Transverse colon (tissue), 4 donors: ENCODE measurements around the gene DOCK2. TPM values are rescaled to one million over a fixed set of nuclear protein-coding genes. Genes with fewer than 3 reads are reported as not detected.
A peak's percentile ranks its signal among the peaks of the same experiment; 100 is the strongest.

Source experiments
- DNase-seq: peaks from one replicate; pipeline ENCODE4 v3.0.0-alpha.2; 2019
- H3K27ac ChIP-seq, 4 donors: fragments of 200-600 bp; sonication (generic); 2 replicates each; pipeline ENCODE4 v1.5.1; 2016 to 2018; ENCODE audit warnings: inconsistent platforms in 4 of 4
- H3K27me3 ChIP-seq: fragments of 200-600 bp; sonication (generic); 2 replicates; pipeline ENCODE4 v1.5.1; 2017; ENCODE audit warnings: inconsistent platforms
- H3K36me3 ChIP-seq, 4 donors: fragments of 200-600 bp; sonication (generic); 2 replicates each; pipeline ENCODE4 v1.5.1; 2017 to 2019; ENCODE audit warnings: inconsistent platforms in 4 of 4
- H3K4me1 ChIP-seq, 4 donors: fragments of 200-600 bp; sonication (generic); 2 replicates each; pipeline ENCODE4 v1.5.1; 2017 to 2020; ENCODE audit warnings: inconsistent platforms in 4 of 4
- H3K4me3 ChIP-seq, 4 donors: fragments of 200-600 bp; sonication (generic); 1 replicate in 1 of 4; 2 replicates in 3 of 4; pipeline versions ENCODE4 v1.5.1 to v1.6.1; 2017 to 2019; ENCODE audit warnings: inconsistent platforms in 4 of 4
- H3K9me3 ChIP-seq, 2 donors: fragments of 200-600 bp; sonication (generic); 2 replicates each; pipeline ENCODE4 v1.5.1; 2017 to 2019; ENCODE audit warnings: inconsistent platforms in 2 of 2
- EP300 ChIP-seq: sonication (generic); formaldehyde crosslinking; IDR thresholded peaks from one replicate; pipeline ENCODE4 v1.6.1; 2017; ENCODE audit warnings: antibody characterized with exemption, low read depth
- POLR2A ChIP-seq: fragments of 450-650 bp; IDR thresholded peaks from one replicate; pipeline ENCODE4 v1.6.1; 2016; ENCODE audit warnings: antibody characterized with exemption, mild to moderate bottlenecking, moderate library complexity
- POLR2AphosphoS5 ChIP-seq, 3 donors: sonication (generic); formaldehyde crosslinking; IDR thresholded peaks; one replicate each; pipeline ENCODE4 v1.6.1; 2016; ENCODE audit warnings: antibody characterized with exemption in 3 of 3
- WGBS, 2 donors: methylation state at CpG; one replicate each; pipeline ENCODE4 v1.1.5; 2018; ENCODE audit warnings: low coverage in 1 of 2; 5-methylcytosine and 5-hydroxymethylcytosine counted together
- in situ Hi-C, 4 donors: fragments of 200-750 bp; cut with MboI; loops; one replicate each; pipeline versions ENCODE4 v1.15.0 to v1.15.1; 2017; ENCODE audit warnings: low sequenced_read_pairs in 3 of 4, low pct_ligation_motif_present in 1 of 4, low pct_unique_long_range_greater_than_20kb in 1 of 4
- intact Hi-C: fragments of 100-400 bp; cut with DNase I; formaldehyde crosslinking; loops from one replicate; pipeline ENCODE4 v1.15.1; 2023; ENCODE audit warnings: low total_unique reads
- total RNA-seq, 4 donors: library from RNA; depleted of rRNA; stranded (reverse); fragments of >200 nt; gene quantifications; one replicate each; pipeline ENCODE4 v1.1.0, GENCODE V29; 2016
- TF ChIP-seq, protein P1 (sequence below), 5 experiments: fragments of 200-600 bp in 3 of 5; fragments of 450-650 bp in 2 of 5; sonication (generic) in 3 of 5; IDR thresholded peaks; 1 replicate in 2 of 5; 2 replicates in 3 of 5; pipeline ENCODE4 v1.5.1; 2016 to 2017; ENCODE audit warnings: antibody characterized with exemption in 5 of 5, inconsistent platforms in 3 of 5, mild to moderate bottlenecking in 2 of 5, moderate library complexity in 1 of 5

DOCK2 gene
- total RNA-seq, 4 donors from 2014 or later = 8.3 to 24.0 (median 14.3) TPM

DNA sequence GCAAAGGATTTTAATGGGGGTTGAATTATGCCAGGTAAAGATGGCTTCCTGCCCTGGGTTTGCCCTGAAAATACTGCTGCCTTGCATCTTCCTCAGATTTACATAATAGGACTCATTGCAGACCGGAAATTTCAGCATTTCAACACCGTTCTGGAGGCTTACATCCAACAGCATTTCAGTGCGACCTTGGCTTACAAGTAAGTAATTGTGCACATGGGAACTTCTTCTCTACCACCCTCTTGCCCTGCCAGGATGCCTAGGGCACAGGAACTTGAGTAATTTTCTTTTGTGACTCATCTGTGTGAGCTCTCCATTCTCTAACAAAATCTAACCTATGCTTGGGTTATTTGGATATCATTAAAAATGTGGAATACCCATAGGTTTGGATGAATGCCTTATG is 80.2 kb downstream of the DOCK2 start:
- no peaks in the 10 kb centered on the region for H3K9me3 ChIP-seq
- H3K27ac ChIP-seq = no peak overlapping the region
- H3K36me3 ChIP-seq = no peaks in the 10 kb centered on the region
- DNase-seq = no peak
- 40 to 91% methylated on average over 1 to 3 of the region's 3 CpGs for WGBS, 2 donors
- no peaks in the 10 kb centered on the region for H3K27me3 ChIP-seq
- intact Hi-C loops = no loop called here
- in situ Hi-C loops = no loop called here
- TF ChIP-seq EP300 = no peak
- TF ChIP-seq POLR2AphosphoS5 (IDR thresholded peaks at IDR 0.05) = no peak
- no peak for TF ChIP-seq POLR2A
- TF ChIP-seq, protein P1, sequence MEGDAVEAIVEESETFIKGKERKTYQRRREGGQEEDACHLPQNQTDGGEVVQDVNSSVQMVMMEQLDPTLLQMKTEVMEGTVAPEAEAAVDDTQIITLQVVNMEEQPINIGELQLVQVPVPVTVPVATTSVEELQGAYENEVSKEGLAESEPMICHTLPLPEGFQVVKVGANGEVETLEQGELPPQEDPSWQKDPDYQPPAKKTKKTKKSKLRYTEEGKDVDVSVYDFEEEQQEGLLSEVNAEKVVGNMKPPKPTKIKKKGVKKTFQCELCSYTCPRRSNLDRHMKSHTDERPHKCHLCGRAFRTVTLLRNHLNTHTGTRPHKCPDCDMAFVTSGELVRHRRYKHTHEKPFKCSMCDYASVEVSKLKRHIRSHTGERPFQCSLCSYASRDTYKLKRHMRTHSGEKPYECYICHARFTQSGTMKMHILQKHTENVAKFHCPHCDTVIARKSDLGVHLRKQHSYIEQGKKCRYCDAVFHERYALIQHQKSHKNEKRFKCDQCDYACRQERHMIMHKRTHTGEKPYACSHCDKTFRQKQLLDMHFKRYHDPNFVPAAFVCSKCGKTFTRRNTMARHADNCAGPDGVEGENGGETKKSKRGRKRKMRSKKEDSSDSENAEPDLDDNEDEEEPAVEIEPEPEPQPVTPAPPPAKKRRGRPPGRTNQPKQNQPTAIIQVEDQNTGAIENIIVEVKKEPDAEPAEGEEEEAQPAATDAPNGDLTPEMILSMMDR (IDR thresholded peaks at IDR 0.05) = no peak
- H3K4me1 ChIP-seq = no peaks in the 10 kb centered on the region
- H3K4me3 ChIP-seq = no peak overlapping the region

DNA sequence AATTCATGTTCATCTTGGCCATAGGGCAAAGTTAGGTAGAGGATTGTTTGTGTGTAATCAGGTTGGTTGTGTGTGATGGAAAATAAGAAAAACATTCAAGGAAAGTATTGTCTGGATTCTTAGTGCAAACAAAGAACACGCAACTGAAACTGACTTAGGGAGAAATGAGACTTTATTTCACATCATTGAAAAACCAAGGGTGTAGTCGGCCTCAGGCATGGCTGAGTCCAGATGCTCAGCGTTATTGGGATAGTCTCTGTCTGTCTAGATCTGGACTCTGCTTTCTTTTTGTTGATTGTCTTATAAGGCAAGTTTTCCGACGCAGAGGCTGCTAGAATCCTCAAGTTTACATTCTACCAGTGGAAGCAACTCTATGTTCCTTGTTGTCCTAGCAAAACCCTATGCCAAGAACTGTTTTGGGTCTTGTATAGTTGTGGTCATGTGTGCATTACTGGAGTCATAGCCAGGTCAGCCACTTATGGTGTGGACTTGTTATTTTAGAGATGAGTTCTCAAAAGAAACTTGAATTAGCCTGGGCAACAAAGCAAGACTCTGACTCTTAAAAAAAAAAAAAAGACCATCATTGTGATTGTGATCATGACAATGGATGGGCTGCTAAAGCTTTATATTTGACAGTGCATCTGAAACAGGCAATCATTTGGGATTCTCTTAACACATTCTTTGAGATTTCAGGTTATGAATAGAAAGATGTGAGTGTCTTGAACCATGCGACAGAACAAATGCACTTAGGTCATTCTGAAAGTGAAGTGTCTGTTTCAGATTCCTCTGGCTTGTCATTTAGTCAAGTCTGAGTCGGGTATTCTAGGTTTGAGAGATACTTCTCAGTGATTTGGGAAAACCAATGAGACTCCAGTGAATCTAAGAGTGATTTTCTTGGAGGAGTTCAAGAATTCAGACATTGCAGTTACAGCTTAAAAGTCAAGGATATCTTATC is 82.6 kb downstream of the DOCK2 start:
- no peak for DNase-seq
- intact Hi-C loops = no loop called here
- Histone ChIP-seq H3K27me3 (no peaks in the 10 kb centered on the region), H3K4me1 (no peaks in the 10 kb centered on the region), H3K4me3 (no peak overlapping the region), H3K9me3 (no peaks in the 10 kb centered on the region), H3K27ac (no peak overlapping the region), H3K36me3 (no peaks in the 10 kb centered on the region)
- no peak for TF ChIP-seq POLR2AphosphoS5 (IDR thresholded peaks at IDR 0.05)
- TF ChIP-seq, protein P1 (IDR thresholded peaks at IDR 0.05) = no peak
- no peak for TF ChIP-seq POLR2A
- TF ChIP-seq EP300 = no peak
- in situ Hi-C loops = no loop called here
- 64 to 70% methylated on average over 7 of the region's 7 CpGs for WGBS, 2 donors

DNA sequence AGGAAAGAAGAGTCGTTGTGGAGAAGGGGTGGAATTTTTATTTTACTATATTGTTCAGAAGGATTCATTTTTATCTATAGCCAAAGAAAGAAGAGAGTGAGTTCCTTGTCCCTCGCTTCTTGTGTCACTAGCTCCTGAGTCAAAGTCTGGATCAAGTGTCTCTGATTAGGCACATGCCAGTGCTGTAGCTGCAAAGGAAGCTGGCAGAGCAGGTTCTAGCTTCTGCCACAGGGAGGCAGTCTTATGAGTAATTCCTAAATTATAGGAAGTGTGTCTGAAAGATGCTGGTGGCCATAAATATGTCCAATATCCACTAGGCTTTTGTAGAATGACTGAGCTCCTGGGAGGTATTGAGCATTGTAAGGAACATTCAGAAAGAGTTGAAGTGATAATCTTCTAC is 84.7 kb downstream of the DOCK2 start:
- DNase-seq = no peak
- 95 to 100% methylated on average over 2 of the region's 2 CpGs for WGBS, 2 donors
- no peaks in the 10 kb centered on the region for H3K9me3 ChIP-seq
- H3K4me3 ChIP-seq = no peak overlapping the region
- intact Hi-C loops (no loop called here), in situ Hi-C loops (no loop called here)
- no peaks in the 10 kb centered on the region for H3K27me3 ChIP-seq
- H3K4me1 ChIP-seq = no peaks in the 10 kb centered on the region
- no peak overlapping the region for H3K27ac ChIP-seq
- TF ChIP-seq EP300 = no peak
- TF ChIP-seq POLR2A = no peak
- TF ChIP-seq POLR2AphosphoS5 (IDR thresholded peaks at IDR 0.05) = no peak
- TF ChIP-seq, protein P1 (IDR thresholded peaks at IDR 0.05) = no peak
- H3K36me3 ChIP-seq = no peaks in the 10 kb centered on the region

DNA sequence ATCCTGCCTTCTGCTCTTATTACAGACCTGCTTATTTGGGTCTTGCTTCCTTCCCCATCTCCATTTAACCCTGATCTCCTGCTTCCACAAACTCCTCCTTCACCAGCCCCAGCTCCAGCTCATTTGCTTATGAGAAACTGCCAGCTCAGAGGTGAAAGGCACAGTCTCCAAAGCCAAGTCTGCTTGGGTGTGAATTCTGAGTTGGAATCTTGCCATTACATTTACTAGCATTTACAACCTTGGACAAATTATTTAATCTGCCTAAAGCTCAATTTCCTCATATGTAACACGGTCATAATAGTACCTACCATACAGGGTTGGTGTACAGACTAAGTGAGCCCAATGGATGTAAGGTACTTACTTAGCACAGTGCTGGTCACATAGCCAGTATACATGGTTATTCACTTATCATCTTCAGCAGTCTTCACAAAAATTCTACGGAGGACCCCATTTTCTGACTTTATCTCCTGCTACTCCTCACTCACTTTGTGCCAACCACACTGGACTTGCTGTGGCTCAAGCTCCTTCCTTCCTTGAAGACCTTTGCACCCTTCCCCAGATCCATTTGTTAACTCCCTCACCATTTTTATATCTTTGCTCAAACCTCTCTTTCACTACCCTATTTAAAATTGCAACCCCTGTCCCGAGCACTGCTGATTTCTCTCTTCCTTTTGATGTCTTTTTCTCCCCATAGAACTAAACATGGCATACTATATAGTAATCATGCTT is 86.2 kb downstream of the DOCK2 start:
- no peak overlapping the region for H3K4me3 ChIP-seq
- no peaks in the 10 kb centered on the region for H3K4me1 ChIP-seq
- no peaks in the 10 kb centered on the region for H3K27me3 ChIP-seq
- in situ Hi-C loops = no loop called here
- H3K36me3 ChIP-seq = no peaks in the 10 kb centered on the region
- TF ChIP-seq EP300 = no peak
- no peak for TF ChIP-seq POLR2AphosphoS5 (IDR thresholded peaks at IDR 0.05)
- no peak for TF ChIP-seq POLR2A
- TF ChIP-seq, protein P1 (IDR thresholded peaks at IDR 0.05) = no peak
- no peaks in the 10 kb centered on the region for H3K9me3 ChIP-seq
- WGBS, 2 donors = 41 to 60% methylated on average over 1 to 3 of the region's 3 CpGs
- peak overlapping the region in 1 of 4 donors; percentile 21 for H3K27ac ChIP-seq
- DNase-seq = peak; percentile 23
- intact Hi-C loops = no loop called here
